COR-L47 (cell line): ENCODE measurements around the gene UVSSA.

Experiments
- DNase-seq: peaks from one replicate; lab custom pipeline; 2025; lab: John Stamatoyannopoulos, UW

UVSSA gene

GRCh38 chr4:1407657-1408333, 60.8 kb downstream of the UVSSA start:
- DNase-seq: no peak

GRCh38 chr4:1408418-1408817, 61.4 kb downstream of the UVSSA start:
- no peak for DNase-seq

GRCh38 chr4:1409079-1409478, 62.1 kb downstream of the UVSSA start:
- no peak for DNase-seq

GRCh38 chr4:1409491-1410425, 62.8 kb downstream of the UVSSA start:
- no peak for DNase-seq

GRCh38 chr4:1410491-1411325, 63.7 kb downstream of the UVSSA start:
- DNase-seq: no peak

GRCh38 chr4:1411436-1412375, 64.7 kb downstream of the UVSSA start:
- no peak for DNase-seq

- no peak for DNase-seq
These were observed 65.6 kb downstream of the UVSSA start for GRCh38 chr4:1412376-1413203.

- no peak for DNase-seq
These were observed 66.2 kb downstream of the UVSSA start for GRCh38 chr4:1413204-1413663.

GRCh38 chr4:1413687-1414479, 66.9 kb downstream of the UVSSA start:
- no peak for DNase-seq

- no peak for DNase-seq
These were observed 68.0 kb downstream of the UVSSA start for GRCh38 chr4:1414831-1415680.

- DNase-seq: no peak
These were observed 68.6 kb downstream of the UVSSA start for GRCh38 chr4:1415681-1415981.

GRCh38 chr4:1416051-1416947, 69.3 kb downstream of the UVSSA start:
- no peak for DNase-seq

GRCh38 chr4:1416948-1417260, 69.9 kb downstream of the UVSSA start:
- DNase-seq: no peak

- DNase-seq: no peak
These were observed 70.7 kb downstream of the UVSSA start for GRCh38 chr4:1417522-1418390.

- no peak for DNase-seq
These were observed 71.7 kb downstream of the UVSSA start for GRCh38 chr4:1418494-1419285.

GRCh38 chr4:1419708-1420107, 72.7 kb downstream of the UVSSA start:
- DNase-seq: no peak
